Measurements from ENCODE around the gene ACTG2. TPM values are rescaled to one million over a fixed set of nuclear protein-coding genes. Genes with fewer than 3 reads are reported as not detected.
"Not testable (repeated sequence)": the region's sequence is repeated elsewhere in the genome, so short reads cannot be mapped to it uniquely, and the experiment has no call there.

Gene ACTG2
- total and polyA plus RNA-seq, 2 donors, result 637 to 7,901 TPM

GRCh38 chr2:73897934-73898333 is 5.1 kb downstream of the ACTG2 start:
- Histone ChIP-seq H3K36me3 (ENCODE audit: insufficient read depth) (no peaks in the 10 kb centered on the region), H3K27ac (ENCODE audit: low read depth) (no peak overlapping the region), H3K4me1 (ENCODE audit: insufficient read depth) (no peaks in the 10 kb centered on the region), H3K4me3 (ENCODE audit: low read depth, low read length) (no peak overlapping the region)
- no peak for DNase-seq (ENCODE audit: extremely low spot score)
- WGBS, result 50% methylated on average over 6 of the region's 6 CpGs

GRCh38 chr2:73899801-73900336 is 7.1 kb downstream of the ACTG2 start:
- Histone ChIP-seq H3K36me3 (ENCODE audit: insufficient read depth) (no peaks in the 10 kb centered on the region), H3K4me1 (ENCODE audit: insufficient read depth) (no peaks in the 10 kb centered on the region), H3K27ac (ENCODE audit: low read depth) (no peak overlapping the region), H3K4me3 (ENCODE audit: low read depth, low read length) (no peak overlapping the region)
- DNase-seq (ENCODE audit: extremely low spot score), result no peak
- 47% methylated on average over 8 of the region's 8 CpGs for WGBS

- no peak for DNase-seq (ENCODE audit: extremely low spot score)
- H3K27ac ChIP-seq (ENCODE audit: low read depth), result no peak overlapping the region
- 59% methylated on average over 10 of the region's 10 CpGs for WGBS
- no peaks in the 10 kb centered on the region for H3K36me3 ChIP-seq (ENCODE audit: insufficient read depth)
- H3K4me3 ChIP-seq (ENCODE audit: low read depth, low read length), result no peak overlapping the region
- H3K4me1 ChIP-seq (ENCODE audit: insufficient read depth), result no peaks in the 10 kb centered on the region
These were observed 8.3 kb downstream of the ACTG2 start for GRCh38 chr2:73901143-73901542.

GRCh38 chr2:73902284-73902683 is 9.5 kb downstream of the ACTG2 start:
- H3K36me3 ChIP-seq (ENCODE audit: insufficient read depth), result no peaks in the 10 kb centered on the region
- 56% methylated on average over 4 of the region's 4 CpGs for WGBS
- no peak for DNase-seq (ENCODE audit: extremely low spot score)
- no peak overlapping the region for H3K27ac ChIP-seq (ENCODE audit: low read depth)
- H3K4me1 ChIP-seq (ENCODE audit: insufficient read depth), result no peaks in the 10 kb centered on the region
- no peak overlapping the region for H3K4me3 ChIP-seq (ENCODE audit: low read depth, low read length)

GRCh38 chr2:73903313-73903712 is 10.5 kb downstream of the ACTG2 start:
- no peaks in the 10 kb centered on the region for H3K36me3 ChIP-seq (ENCODE audit: insufficient read depth)
- H3K27ac ChIP-seq (ENCODE audit: low read depth), result no peak overlapping the region
- WGBS, result 52% methylated on average over 4 of the region's 4 CpGs
- H3K4me1 ChIP-seq (ENCODE audit: insufficient read depth), result no peaks in the 10 kb centered on the region
- no peak for DNase-seq (ENCODE audit: extremely low spot score)
- no peak overlapping the region for H3K4me3 ChIP-seq (ENCODE audit: low read depth, low read length)

DNA sequence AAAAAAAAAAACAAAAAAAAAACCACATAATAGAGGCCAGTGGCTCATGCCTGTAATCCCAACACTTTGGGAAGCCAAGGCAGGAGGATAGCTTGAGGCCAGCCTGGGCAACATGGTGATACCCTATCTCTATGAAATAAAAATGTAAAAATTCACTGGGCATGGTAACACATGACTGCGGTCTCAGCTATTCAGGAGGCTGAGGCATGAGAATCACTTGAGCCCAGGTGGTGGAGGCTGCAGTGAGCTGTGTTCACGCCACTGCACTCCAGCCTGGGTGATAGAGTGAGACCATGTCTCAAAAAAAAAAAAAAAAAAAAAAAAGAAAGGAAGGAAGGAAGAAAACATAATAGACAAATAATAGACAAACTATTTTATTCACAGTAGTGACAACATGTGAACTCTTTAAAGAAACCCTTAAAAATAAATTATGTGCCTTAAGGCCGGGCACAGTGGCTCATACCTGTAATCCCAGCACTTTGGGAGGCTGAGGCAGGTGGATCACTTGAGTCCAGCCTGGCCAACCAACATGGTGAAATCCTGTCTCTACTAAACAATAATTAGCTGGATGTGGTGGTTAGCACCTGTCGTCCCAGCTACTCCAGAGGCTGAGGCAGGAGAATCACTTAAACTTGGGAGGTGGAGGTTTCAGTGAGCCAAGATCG is 11.3 kb downstream of the ACTG2 start:
- not testable (repeated sequence) for DNase-seq (ENCODE audit: extremely low spot score); H3K36me3 ChIP-seq (ENCODE audit: insufficient read depth); H3K27ac ChIP-seq (ENCODE audit: low read depth); H3K4me1 ChIP-seq (ENCODE audit: insufficient read depth); H3K4me3 ChIP-seq (ENCODE audit: low read depth, low read length)
- WGBS, result 64% methylated on average over 5 of the region's 5 CpGs

- H3K4me1 ChIP-seq (ENCODE audit: insufficient read depth), result no peaks in the 10 kb centered on the region
- 64% methylated on average over 1 of the region's 1 CpG for WGBS
- H3K4me3 ChIP-seq (ENCODE audit: low read depth, low read length), result no peak overlapping the region
- no peak overlapping the region for H3K27ac ChIP-seq (ENCODE audit: low read depth)
- DNase-seq (ENCODE audit: extremely low spot score), result no peak
- H3K36me3 ChIP-seq (ENCODE audit: insufficient read depth), result no peaks in the 10 kb centered on the region
These were observed 12.1 kb downstream of the ACTG2 start for GRCh38 chr2:73904952-73905351.

- Histone ChIP-seq H3K27ac (ENCODE audit: low read depth) (no peak overlapping the region), H3K4me3 (ENCODE audit: low read depth, low read length) (no peak overlapping the region), H3K4me1 (ENCODE audit: insufficient read depth) (no peaks in the 10 kb centered on the region), H3K36me3 (ENCODE audit: insufficient read depth) (no peaks in the 10 kb centered on the region)
- DNase-seq (ENCODE audit: extremely low spot score), result no peak
- 49% methylated on average over 5 of the region's 5 CpGs for WGBS
These were observed 14.2 kb downstream of the ACTG2 start for GRCh38 chr2:73906847-73907505.

DNA sequence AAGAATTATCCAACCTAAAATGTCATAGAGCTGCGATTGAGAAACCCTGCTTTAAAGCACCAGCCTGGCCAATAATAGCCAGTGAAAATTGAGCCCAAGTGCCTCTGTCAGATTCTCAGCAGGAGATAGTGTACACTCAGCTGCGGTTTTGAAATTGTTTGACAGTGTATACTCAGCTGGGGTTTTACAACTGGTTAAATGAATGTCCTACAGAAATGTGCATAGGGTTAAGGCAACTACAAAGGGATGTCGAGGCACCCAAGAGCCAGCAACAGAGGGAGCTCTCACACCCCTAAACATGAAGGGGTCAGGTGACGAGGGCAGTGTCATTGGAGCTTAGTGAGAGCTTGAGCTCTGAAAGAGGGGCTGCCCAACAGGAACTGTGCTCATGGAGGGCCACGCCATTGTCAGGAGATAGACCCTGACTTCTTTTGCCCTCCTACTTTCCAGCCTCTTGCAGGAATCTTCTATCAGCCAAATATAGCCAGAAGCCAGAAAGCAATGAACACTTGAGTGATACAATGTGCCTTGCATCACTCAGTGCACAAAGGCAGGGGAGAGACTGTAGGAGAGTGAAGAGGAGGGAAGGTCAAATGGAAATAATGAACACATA is 15.1 kb downstream of the ACTG2 start:
- Histone ChIP-seq H3K27ac (ENCODE audit: low read depth) (no peak overlapping the region), H3K36me3 (ENCODE audit: insufficient read depth) (no peaks in the 10 kb centered on the region), H3K4me1 (ENCODE audit: insufficient read depth) (no peaks in the 10 kb centered on the region), H3K4me3 (ENCODE audit: low read depth, low read length) (no peak overlapping the region)
- DNase-seq (ENCODE audit: extremely low spot score), result no peak
- WGBS, result 45% methylated on average over 5 of the region's 5 CpGs

- no peak for DNase-seq (ENCODE audit: extremely low spot score)
- Histone ChIP-seq H3K36me3 (ENCODE audit: insufficient read depth) (no peaks in the 10 kb centered on the region), H3K4me3 (ENCODE audit: low read depth, low read length) (no peak overlapping the region), H3K27ac (ENCODE audit: low read depth) (no peak overlapping the region), H3K4me1 (ENCODE audit: insufficient read depth) (no peaks in the 10 kb centered on the region)
- 66% methylated on average over 10 of the region's 10 CpGs for WGBS
These were observed 16.2 kb downstream of the ACTG2 start for GRCh38 chr2:73908689-73909652.

- Histone ChIP-seq H3K36me3 (ENCODE audit: insufficient read depth) (no peaks in the 10 kb centered on the region), H3K27ac (ENCODE audit: low read depth) (no peak overlapping the region), H3K4me3 (ENCODE audit: low read depth, low read length) (no peak overlapping the region), H3K4me1 (ENCODE audit: insufficient read depth) (no peaks in the 10 kb centered on the region)
- DNase-seq (ENCODE audit: extremely low spot score), result no peak
- 59% methylated on average over 6 of the region's 6 CpGs for WGBS
These were observed 18.2 kb downstream of the ACTG2 start for GRCh38 chr2:73910873-73911547.

GRCh38 chr2:73911548-73912208 is 18.9 kb downstream of the ACTG2 start:
- WGBS, result 63% methylated on average over 8 of the region's 8 CpGs
- Histone ChIP-seq H3K27ac (ENCODE audit: low read depth) (no peak overlapping the region), H3K4me3 (ENCODE audit: low read depth, low read length) (no peak overlapping the region), H3K4me1 (ENCODE audit: insufficient read depth) (no peaks in the 10 kb centered on the region), H3K36me3 (ENCODE audit: insufficient read depth) (no peaks in the 10 kb centered on the region)
- DNase-seq (ENCODE audit: extremely low spot score), result no peak
